Measurements from ENCODE around the gene U2AF2.

GRCh38 chr19:55615543-55616394 is 39.1 kb upstream of the U2AF2 start:
- no peak for TF ChIP-seq YBX1 (IDR thresholded peaks at IDR 0.05)
- TF ChIP-seq RBM22 (IDR thresholded peaks at IDR 0.05; ENCODE audit: low read depth, low read length, poor library complexity, severe bottlenecking): no peak
- TF ChIP-seq POLR2AphosphoS5 (IDR thresholded peaks at IDR 0.05; ENCODE audit: control insufficient read depth, insufficient read depth, low read depth, low read length): no peak
- no peak for TF ChIP-seq RAD21 (CRISPR knock-in tag; conservative IDR thresholded peaks at IDR 0.05 in 1 of 2, IDR thresholded peaks at IDR 0.05 in 1 of 2)
- TF ChIP-seq PTTG1 (tag; IDR thresholded peaks at IDR 0.05; ENCODE audit: low read depth): no peak
- TF ChIP-seq BRCA1 (IDR thresholded peaks at IDR 0.05): no peak
- no peak for TF ChIP-seq BRCA1 (CRISPR knock-in tag; IDR thresholded peaks at IDR 0.05)
- TF ChIP-seq MTF1 (CRISPR knock-in tag; IDR thresholded peaks at IDR 0.05; ENCODE audit: borderline replicate concordance): no peak
- TF ChIP-seq ZBTB33 (CRISPR knock-in tag; IDR thresholded peaks at IDR 0.05): peak; percentile 94
- TF ChIP-seq KLF13 (tag; IDR thresholded peaks at IDR 0.05; ENCODE audit: borderline replicate concordance, low read depth): no peak
- no peak for TF ChIP-seq FIP1L1 (IDR thresholded peaks at IDR 0.05; ENCODE audit: low read depth, low read length, poor library complexity, severe bottlenecking)
- no peak for TF ChIP-seq ZNF232 (CRISPR knock-in tag; IDR thresholded peaks at IDR 0.05)
- TF ChIP-seq EP300 (IDR thresholded peaks at IDR 0.05; ENCODE audit: low read length): no peak
- no peak for TF ChIP-seq ZNF146 (CRISPR knock-in tag; IDR thresholded peaks at IDR 0.05; ENCODE audit: unreplicated experiment)
- no peak for TF ChIP-seq PHTF2 (CRISPR knock-in tag; IDR thresholded peaks at IDR 0.05)

Measured in K562 (cell line).